OCI-LY7 (cell line): Measurements from ENCODE around the gene RHNO1. TPM values are rescaled to one million over a fixed set of nuclear protein-coding genes. Genes with fewer than 3 reads are reported as not detected.

Experiments
- BruUV-seq: library from RNA; stranded (reverse); fragments of 400-500 nt; replicated peaks from 2 replicates; lab custom pipeline; 2021; lab: Mats Ljungman, UMichigan
- CTCF ChIA-PET: fragments of 300-600 bp; sonication (Branson Sonifier 250); formaldehyde crosslinking; loops from one replicate; lab custom pipeline; 2022; ENCODE audit warnings: antibody characterized with exemption; ENCODE audit not compliant: unreplicated experiment; lab: Charles Lee
- POLR2A ChIA-PET: fragments of 300-600 bp; sonication (Branson Sonifier 250); formaldehyde crosslinking; loops from one replicate; lab custom pipeline; 2022; ENCODE audit warnings: antibody characterized with exemption; lab: Charles Lee
- DNase-seq: peaks from one replicate; pipeline ENCODE4 v3.0.0-alpha.2; 2015; ENCODE audit warnings: low spot score
- H2AFZ ChIP-seq: fragments of 200-600 bp; sonication (generic), shearing (Covaris generic); 2 replicates; pipeline ENCODE4 v1.6.1; 2014; ENCODE audit warnings: mild to moderate bottlenecking, antibody characterized with exemption, low read length, moderate library complexity
- H3K27ac ChIP-seq: fragments of 200-600 bp; sonication (generic); 2 replicates; pipeline ENCODE4 v1.5.1; 2014; ENCODE audit warnings: mixed run types, low read depth, mild to moderate bottlenecking, moderate library complexity, low read length, inconsistent platforms; ENCODE audit not compliant: poor library complexity, severe bottlenecking
- H3K36me3 ChIP-seq: fragments of 200-600 bp; sonication (generic); 2 replicates; pipeline ENCODE4 v1.6.1; 2014; ENCODE audit warnings: mild to moderate bottlenecking, antibody characterized with exemption, low read length, moderate library complexity, mixed read lengths; ENCODE audit not compliant: insufficient read depth
- H3K4me1 ChIP-seq: fragments of 200-600 bp; sonication (generic); 2 replicates; pipeline ENCODE4 v1.5.1; 2014; ENCODE audit warnings: mild to moderate bottlenecking, low read length; ENCODE audit not compliant: insufficient read depth, poor library complexity, severe bottlenecking
- H3K4me2 ChIP-seq: fragments of 200-600 bp; sonication (generic); 2 replicates; pipeline ENCODE4 v1.6.1; 2014; ENCODE audit warnings: mild to moderate bottlenecking, low read length
- H3K4me3 ChIP-seq: fragments of 200-600 bp; sonication (generic); 2 replicates; pipeline ENCODE4 v1.5.1; 2014; ENCODE audit warnings: mild to moderate bottlenecking, low read depth, low read length; ENCODE audit not compliant: poor library complexity, severe bottlenecking
- H3K79me2 ChIP-seq: fragments of 200-600 bp; sonication (generic); 2 replicates; pipeline ENCODE4 v1.6.1; 2016; ENCODE audit warnings: low read depth, mild to moderate bottlenecking, low read length, moderate library complexity, mixed read lengths; ENCODE audit not compliant: insufficient read depth
- H3K9me2 ChIP-seq: fragments of 200-600 bp; sonication (generic); 2 replicates; pipeline ENCODE4 v1.6.1; 2016; ENCODE audit warnings: mild to moderate bottlenecking, low read length, mixed read lengths; ENCODE audit not compliant: insufficient read depth
- H3K9me3 ChIP-seq: fragments of 200-600 bp; sonication (generic); 2 replicates; pipeline ENCODE4 v1.6.1; 2014; ENCODE audit warnings: mild to moderate bottlenecking, mixed run types, low read length, mixed read lengths
- H4K20me1 ChIP-seq: fragments of 200-600 bp; sonication (generic); 2 replicates; pipeline ENCODE4 v1.6.1; 2014; ENCODE audit warnings: mild to moderate bottlenecking, antibody characterized with exemption, low read length, moderate library complexity, mixed read lengths; ENCODE audit not compliant: insufficient read depth
- CTCF ChIP-seq: fragments of 200-600 bp; sonication (generic); conservative IDR thresholded peaks from 2 replicates; pipeline ENCODE4 v1.5.1; 2014; ENCODE audit warnings: mild to moderate bottlenecking, antibody characterized with exemption, low read length, moderate library complexity, mixed read lengths
- EZH2phosphoT487 ChIP-seq: fragments of 200-600 bp; sonication (generic); IDR thresholded peaks from 2 replicates; pipeline ENCODE4 v1.6.1; 2018; ENCODE audit warnings: low read depth, borderline replicate concordance, mild to moderate bottlenecking, mixed run types, antibody characterized with exemption, low read length, moderate library complexity, mixed read lengths
- intact Hi-C: fragments of 100-400 bp; cut with micrococcal nuclease; formaldehyde crosslinking; loops from one replicate; pipeline ENCODE4 v1.10.0; 2022; ENCODE audit not compliant: unreplicated experiment
- total RNA-seq, 2 experiments: library from RNA; depleted of rRNA in 1 of 2; stranded (reverse); fragments of >200 nt in 1 of 2; shearing (Covaris generic) in 1 of 2; gene quantifications; 2 replicates each; pipeline ENCODE4 v1.2.3, GENCODE V29; 2014 to 2022

The RHNO1 gene
- total RNA-seq, 2 experiments from 2014 or later, result 48.3 to 69.8 TPM

- H3K9me3 ChIP-seq, result no peaks in the 10 kb centered on the region
- POLR2A ChIA-PET, result no interaction called here
- intact Hi-C loops, result no loop called here
- H3K4me1 ChIP-seq, result peaks cover 8% of the 10 kb centered on the region
- H3K4me3 ChIP-seq, result no peak overlapping the region
- no peaks in the 10 kb centered on the region for H3K9me2 ChIP-seq
- no TSS peak for BruUV-seq
- CTCF ChIA-PET, result no interaction called here
- H3K4me2 ChIP-seq, result no peak overlapping the region
- H3K27ac ChIP-seq, result no peak overlapping the region
- no peaks in the 10 kb centered on the region for H4K20me1 ChIP-seq
- TF ChIP-seq CTCF (no peak), EZH2phosphoT487 (no peak)
- H2AFZ ChIP-seq, result no peak overlapping the region
- no peak for DNase-seq
- H3K79me2 ChIP-seq, result no peaks in the 10 kb centered on the region
- H3K36me3 ChIP-seq, result peaks cover 37% of the 10 kb centered on the region
Observed at GRCh38 chr12:2832550-2833127, 44.4 kb upstream of the RHNO1 start.

DNA sequence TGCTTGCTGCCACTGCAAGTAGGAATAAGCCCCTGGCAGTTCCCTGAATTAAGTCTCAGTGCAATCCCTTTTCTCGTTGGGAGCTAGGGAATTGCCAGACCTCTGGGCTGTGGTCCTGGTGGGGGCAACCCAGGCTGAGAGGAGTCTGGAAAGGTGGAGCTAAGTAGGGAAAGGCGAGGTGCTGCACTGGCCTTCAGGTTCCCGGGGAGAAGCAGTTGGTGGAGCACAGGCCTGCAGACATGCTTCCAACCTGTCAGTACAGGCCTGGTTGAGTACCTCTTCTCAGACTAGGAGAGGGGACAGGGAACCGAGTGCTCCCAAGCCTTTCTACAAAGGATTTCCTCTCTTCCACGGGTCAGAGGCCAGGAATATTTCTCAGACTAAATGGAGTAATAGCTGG lies 43.7 kb upstream of the RHNO1 start:
- TF ChIP-seq CTCF, result no peak
- TF ChIP-seq EZH2phosphoT487, result no peak
- BruUV-seq, result no TSS peak
- H3K9me2 ChIP-seq, result no peaks in the 10 kb centered on the region
- H3K36me3 ChIP-seq, result peaks cover 37% of the 10 kb centered on the region
- H3K4me2 ChIP-seq, result no peak overlapping the region
- H3K4me1 ChIP-seq, result peaks cover 8% of the 10 kb centered on the region
- CTCF ChIA-PET, result no interaction called here
- no peak overlapping the region for H3K27ac ChIP-seq
- intact Hi-C loops, result no loop called here
- H3K9me3 ChIP-seq, result no peaks in the 10 kb centered on the region
- H3K4me3 ChIP-seq, result no peak overlapping the region
- no peak overlapping the region for H2AFZ ChIP-seq
- H4K20me1 ChIP-seq, result no peaks in the 10 kb centered on the region
- H3K79me2 ChIP-seq, result no peaks in the 10 kb centered on the region
- POLR2A ChIA-PET, result no interaction called here
- no peak for DNase-seq

DNA sequence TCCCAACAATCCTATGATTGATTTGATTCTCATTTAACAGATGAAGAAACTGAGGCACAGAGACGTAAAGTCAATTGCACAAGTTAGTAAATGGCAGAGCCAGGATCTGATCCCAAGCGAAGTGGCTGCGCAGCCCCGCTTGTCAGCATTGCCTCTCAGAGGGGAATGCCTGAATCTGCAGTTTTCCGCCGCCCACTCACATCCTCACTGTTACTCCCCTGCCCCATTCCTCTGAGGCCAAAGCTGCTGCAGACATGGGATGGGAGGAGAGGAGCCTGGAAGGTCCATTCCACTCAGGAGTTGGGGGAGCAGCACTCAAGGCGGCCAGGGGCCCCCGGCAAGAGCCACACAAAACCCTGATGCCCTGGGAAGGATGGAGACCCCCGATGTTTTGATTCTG lies 43.2 kb upstream of the RHNO1 start:
- POLR2A ChIA-PET, result no interaction called here

More for the DNA sequence above, 43.2 kb upstream of the RHNO1 start:
- CTCF ChIA-PET, result no interaction called here
- Histone ChIP-seq H3K79me2 (no peaks in the 10 kb centered on the region), H3K27ac (no peak overlapping the region), H4K20me1 (no peaks in the 10 kb centered on the region), H3K4me2 (no peak overlapping the region), H3K9me2 (no peaks in the 10 kb centered on the region), H3K9me3 (no peaks in the 10 kb centered on the region), H3K4me1 (peaks cover 8% of the 10 kb centered on the region), H3K36me3 (peaks cover 36% of the 10 kb centered on the region), H2AFZ (no peak overlapping the region), H3K4me3 (no peak overlapping the region)
- BruUV-seq, result no TSS peak
- no peak for DNase-seq
- intact Hi-C loops, result no loop called here
- no peak for TF ChIP-seq CTCF
- TF ChIP-seq EZH2phosphoT487, result no peak
